ENCODE measurements around the gene PRICKLE2. TPM values are rescaled to one million over a fixed set of nuclear protein-coding genes. Genes with fewer than 3 reads are reported as not detected.

The PRICKLE2 gene
- total RNA-seq, 1 donor from 2014 or later = 43.2 TPM

DNA sequence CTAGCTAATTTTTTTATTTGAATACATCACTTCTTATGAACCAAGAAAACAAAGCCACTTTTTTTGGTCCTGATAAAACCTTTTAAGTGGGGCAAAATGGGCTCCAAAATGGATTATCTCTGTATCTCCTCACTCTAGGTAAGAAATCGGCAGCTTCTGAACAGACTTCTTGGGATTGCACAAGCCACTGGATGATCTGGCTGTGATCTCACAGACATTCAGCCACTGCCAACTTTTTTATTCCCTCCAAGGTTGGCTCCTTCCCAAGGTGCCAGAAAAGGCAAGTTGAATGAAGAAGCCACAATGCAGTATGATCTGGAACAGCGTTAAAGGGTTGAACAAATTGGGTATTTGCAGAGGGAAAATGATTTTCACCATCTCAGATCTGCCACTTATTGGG is 73.2 kb downstream of the PRICKLE2 start:
- Mint-ChIP-seq H3K9me3 (no peaks in the 10 kb centered on the region), H3K4me3 (no peak overlapping the region), H3K27ac (peak overlapping the region; percentile 97), H3K27me3 (ENCODE audit: low read depth) (peaks cover 20% of the 10 kb centered on the region), H3K36me3 (peaks cover 55% of the 10 kb centered on the region), H3K4me1 (peaks cover 48% of the 10 kb centered on the region)
- no peak for DNase-seq (ENCODE audit: low spot score in 2 of 2, unreplicated experiment in 2 of 2)
- TF ChIP-seq, protein P1, sequence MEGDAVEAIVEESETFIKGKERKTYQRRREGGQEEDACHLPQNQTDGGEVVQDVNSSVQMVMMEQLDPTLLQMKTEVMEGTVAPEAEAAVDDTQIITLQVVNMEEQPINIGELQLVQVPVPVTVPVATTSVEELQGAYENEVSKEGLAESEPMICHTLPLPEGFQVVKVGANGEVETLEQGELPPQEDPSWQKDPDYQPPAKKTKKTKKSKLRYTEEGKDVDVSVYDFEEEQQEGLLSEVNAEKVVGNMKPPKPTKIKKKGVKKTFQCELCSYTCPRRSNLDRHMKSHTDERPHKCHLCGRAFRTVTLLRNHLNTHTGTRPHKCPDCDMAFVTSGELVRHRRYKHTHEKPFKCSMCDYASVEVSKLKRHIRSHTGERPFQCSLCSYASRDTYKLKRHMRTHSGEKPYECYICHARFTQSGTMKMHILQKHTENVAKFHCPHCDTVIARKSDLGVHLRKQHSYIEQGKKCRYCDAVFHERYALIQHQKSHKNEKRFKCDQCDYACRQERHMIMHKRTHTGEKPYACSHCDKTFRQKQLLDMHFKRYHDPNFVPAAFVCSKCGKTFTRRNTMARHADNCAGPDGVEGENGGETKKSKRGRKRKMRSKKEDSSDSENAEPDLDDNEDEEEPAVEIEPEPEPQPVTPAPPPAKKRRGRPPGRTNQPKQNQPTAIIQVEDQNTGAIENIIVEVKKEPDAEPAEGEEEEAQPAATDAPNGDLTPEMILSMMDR (IDR thresholded peaks at IDR 0.05; ENCODE audit: unreplicated experiment) = no peak

DNA sequence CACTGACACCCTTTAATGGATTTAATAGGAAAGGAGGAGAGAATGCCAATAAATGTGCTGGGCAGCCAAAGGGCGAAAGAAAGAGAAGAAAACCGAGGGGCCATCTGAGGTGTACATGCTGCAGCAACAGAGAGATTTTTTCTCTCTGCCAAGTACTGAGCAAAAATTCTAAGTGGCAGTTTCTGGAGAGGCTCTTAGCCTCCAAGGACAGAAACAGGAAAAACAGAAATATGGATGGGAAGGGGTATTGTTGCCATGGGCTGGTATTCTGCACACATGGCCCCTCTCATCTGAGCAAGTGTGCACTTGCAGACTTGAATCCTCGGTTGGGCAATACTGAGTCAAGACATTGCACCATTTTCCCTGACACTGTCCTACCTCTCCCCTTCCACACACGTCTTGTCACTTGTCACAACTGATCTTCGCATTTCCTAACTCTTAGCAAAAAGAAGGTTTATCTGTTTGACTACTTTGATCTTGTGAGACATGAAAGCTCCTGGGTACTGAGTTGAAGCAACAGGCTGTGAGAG is 73.9 kb downstream of the PRICKLE2 start:
- Mint-ChIP-seq H3K4me3 (peak overlapping the region; percentile 45), H3K36me3 (peaks cover 59% of the 10 kb centered on the region), H3K4me1 (peaks cover 41% of the 10 kb centered on the region), H3K27ac (peak overlapping the region; percentile 97), H3K9me3 (no peaks in the 10 kb centered on the region), H3K27me3 (ENCODE audit: low read depth) (peaks cover 25% of the 10 kb centered on the region)
- DNase-seq (ENCODE audit: low spot score in 2 of 2, unreplicated experiment in 2 of 2) = no peak
- TF ChIP-seq, protein P1 (IDR thresholded peaks at IDR 0.05; ENCODE audit: unreplicated experiment) = no peak

DNA sequence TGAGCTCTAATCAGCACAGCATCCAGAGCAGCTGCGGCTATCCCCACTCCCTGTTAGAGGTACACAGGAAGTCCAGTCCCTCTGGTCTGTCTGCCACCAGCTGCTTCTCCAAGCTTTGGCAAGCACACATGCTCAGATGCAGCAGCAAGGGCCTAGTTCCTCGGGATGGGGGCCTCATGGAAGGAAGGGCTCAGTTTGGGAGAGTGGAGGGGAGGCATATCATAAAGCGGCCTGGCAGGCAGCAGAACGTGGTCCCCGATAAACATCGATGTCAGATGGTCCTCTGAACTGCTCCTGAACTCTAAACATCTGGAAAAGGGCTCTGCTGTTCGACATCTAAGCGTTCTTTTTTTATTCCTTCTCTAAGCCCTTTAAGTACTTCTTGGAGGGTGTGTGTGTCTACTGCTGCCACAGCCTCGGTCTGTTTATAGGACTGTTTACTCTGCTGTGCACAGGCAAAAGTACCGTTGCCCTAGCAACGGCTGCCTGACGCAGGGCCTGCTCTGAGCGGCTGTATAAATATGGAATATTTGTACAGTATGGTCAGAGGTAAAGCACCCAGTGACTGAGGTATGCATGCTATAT is 74.6 kb downstream of the PRICKLE2 start:
- no peaks in the 10 kb centered on the region for H3K9me3 Mint-ChIP-seq
- TF ChIP-seq, protein P1 (IDR thresholded peaks at IDR 0.05; ENCODE audit: unreplicated experiment) = no peak
- H3K27ac Mint-ChIP-seq = peak overlapping the region; percentile 97
- peaks cover 31% of the 10 kb centered on the region for H3K27me3 Mint-ChIP-seq (ENCODE audit: low read depth)
- DNase-seq (ENCODE audit: low spot score in 2 of 2, unreplicated experiment in 2 of 2) = peak; percentile 45 to 71
- H3K4me3 Mint-ChIP-seq = peak overlapping the region; percentile 45
- H3K4me1 Mint-ChIP-seq = peaks cover 37% of the 10 kb centered on the region
- H3K36me3 Mint-ChIP-seq = peaks cover 65% of the 10 kb centered on the region

DNA sequence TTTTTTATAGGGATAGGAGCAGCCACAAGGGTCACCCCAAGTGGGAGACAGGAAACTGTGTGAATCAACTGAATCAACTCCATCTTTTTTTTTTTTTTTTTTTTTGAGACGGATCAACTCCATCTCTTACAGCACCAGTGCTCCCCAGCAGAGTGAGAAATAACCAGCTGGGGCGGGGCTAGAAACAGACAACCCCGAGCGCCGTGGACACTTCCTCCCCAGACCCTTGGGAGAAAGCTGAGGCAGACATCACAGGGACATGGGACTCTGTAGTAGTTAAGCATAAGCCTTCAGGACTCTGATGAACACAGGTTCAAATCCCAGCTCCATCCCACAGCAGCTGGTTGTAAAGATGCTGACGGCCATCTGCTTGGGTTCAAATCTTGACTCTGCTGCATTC is 75.4 kb downstream of the PRICKLE2 start:
- no peak overlapping the region for H3K4me3 Mint-ChIP-seq
- no peaks in the 10 kb centered on the region for H3K9me3 Mint-ChIP-seq
- peak overlapping the region; percentile 97 for H3K27ac Mint-ChIP-seq
- TF ChIP-seq, protein P1 (IDR thresholded peaks at IDR 0.05; ENCODE audit: unreplicated experiment) = no peak
- H3K4me1 Mint-ChIP-seq = peaks cover 35% of the 10 kb centered on the region
- H3K27me3 Mint-ChIP-seq (ENCODE audit: low read depth) = peaks cover 36% of the 10 kb centered on the region
- peaks cover 64% of the 10 kb centered on the region for H3K36me3 Mint-ChIP-seq
- no peak for DNase-seq (ENCODE audit: low spot score in 2 of 2, unreplicated experiment in 2 of 2)

DNA sequence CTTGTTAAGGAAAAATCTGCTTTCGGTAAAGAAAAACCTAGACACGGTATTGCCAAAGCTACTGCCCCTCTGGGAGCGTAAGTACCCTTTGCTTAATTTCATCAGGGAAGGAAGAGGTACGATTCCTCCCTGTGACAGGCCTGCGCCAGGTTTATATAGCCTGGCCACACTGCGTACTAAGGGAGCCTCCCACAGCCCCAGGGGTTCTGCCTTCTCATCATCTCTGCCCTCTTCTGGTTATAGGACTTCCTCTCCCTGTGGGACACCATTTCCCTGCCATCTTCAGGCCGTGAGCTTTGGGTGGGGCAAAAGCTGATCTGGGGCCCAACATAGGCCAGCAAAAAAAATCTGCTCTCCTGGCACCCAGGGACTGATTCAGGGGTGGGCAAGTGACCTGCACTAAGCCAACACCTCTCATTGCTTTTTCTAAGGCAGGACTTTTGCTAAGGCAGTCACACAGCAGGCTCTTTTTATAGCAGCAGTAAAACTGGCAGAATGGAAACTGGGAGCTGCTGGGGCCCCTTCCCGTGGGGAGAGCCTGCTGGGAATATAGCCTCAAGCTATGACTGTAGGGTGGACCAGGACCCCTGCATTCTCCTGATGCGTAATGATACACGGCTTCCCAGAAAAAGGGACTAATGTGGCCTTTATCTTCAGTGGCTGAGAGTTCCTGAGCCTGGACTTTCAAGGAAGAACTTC is 76.2 kb downstream of the PRICKLE2 start:
- H3K9me3 Mint-ChIP-seq = no peaks in the 10 kb centered on the region
- H3K4me1 Mint-ChIP-seq = peaks cover 40% of the 10 kb centered on the region
- no peak overlapping the region for H3K4me3 Mint-ChIP-seq
- H3K27ac Mint-ChIP-seq = peak overlapping the region; percentile 71
- H3K36me3 Mint-ChIP-seq = peaks cover 61% of the 10 kb centered on the region
- no peak for DNase-seq (ENCODE audit: low spot score in 2 of 2, unreplicated experiment in 2 of 2)
- H3K27me3 Mint-ChIP-seq (ENCODE audit: low read depth) = peaks cover 36% of the 10 kb centered on the region
- TF ChIP-seq, protein P1 (IDR thresholded peaks at IDR 0.05; ENCODE audit: unreplicated experiment) = no peak
